OCI-LY1 (cell line): ENCODE results near the gene ZIC2.

Experiments used
- H2AFZ ChIP-seq: fragments of 200-600 bp; sonication (generic), shearing (Covaris generic); 2 replicates; pipeline ENCODE4 v1.6.0; 2014; ENCODE audit warnings: antibody characterized with exemption, mild to moderate bottlenecking, low read length
- H3F3A ChIP-seq: fragments of 200-600 bp; sonication (generic), shearing (Covaris generic); 2 replicates; pipeline ENCODE4 v1.6.0; 2014; ENCODE audit warnings: mild to moderate bottlenecking, antibody characterized with exemption, low read length, moderate library complexity; ENCODE audit not compliant: insufficient read depth
- H3K27ac ChIP-seq: fragments of 200-600 bp; sonication (generic); 2 replicates; pipeline ENCODE4 v1.5.1; 2014; ENCODE audit warnings: low read length, mixed run types, mild to moderate bottlenecking, low read depth; ENCODE audit not compliant: poor library complexity, severe bottlenecking
- H3K27me3 ChIP-seq: fragments of 200-600 bp; sonication (generic); 2 replicates; pipeline ENCODE4 v1.6.0; 2014; ENCODE audit warnings: antibody characterized with exemption, mild to moderate bottlenecking, low read length, moderate library complexity; ENCODE audit not compliant: insufficient read depth
- H3K36me3 ChIP-seq: fragments of 200-600 bp; sonication (generic); 2 replicates; pipeline ENCODE4 v1.6.1; 2014; ENCODE audit warnings: mild to moderate bottlenecking, antibody characterized with exemption, low read length, moderate library complexity, mixed read lengths; ENCODE audit not compliant: insufficient read depth
- H3K4me1 ChIP-seq: fragments of 200-600 bp; sonication (generic); 2 replicates; pipeline ENCODE4 v1.5.1; 2014; ENCODE audit warnings: mild to moderate bottlenecking, low read length, moderate library complexity; ENCODE audit not compliant: insufficient read depth, severe bottlenecking
- H3K4me2 ChIP-seq: fragments of 200-600 bp; sonication (generic), shearing (Covaris generic); 2 replicates; pipeline ENCODE4 v1.6.1; 2014; ENCODE audit warnings: low read length
- H3K4me3 ChIP-seq: fragments of 200-600 bp; sonication (generic); 2 replicates; pipeline ENCODE4 v1.5.1; 2014; ENCODE audit warnings: low read length, low read depth, mild to moderate bottlenecking, mixed read lengths; ENCODE audit not compliant: poor library complexity, severe bottlenecking
- H3K79me2 ChIP-seq: fragments of 200-600 bp; shearing (Covaris generic); 2 replicates; pipeline ENCODE4 v1.6.1; 2016; ENCODE audit warnings: mixed run types, low read length, mixed read lengths; ENCODE audit not compliant: insufficient read depth
- H3K9ac ChIP-seq: fragments of 200-600 bp; sonication (generic), shearing (Covaris generic); 2 replicates; pipeline ENCODE4 v1.6.1; 2014; ENCODE audit warnings: mild to moderate bottlenecking, low read length, mixed read lengths
- H3K9me2 ChIP-seq: fragments of 200-600 bp; sonication (generic), shearing (Covaris generic); 2 replicates; pipeline ENCODE4 v1.6.1; 2014; ENCODE audit warnings: low read depth, mild to moderate bottlenecking, low read length, mixed read lengths
- H3K9me3 ChIP-seq: fragments of 200-600 bp; shearing (Covaris generic); 2 replicates; pipeline ENCODE4 v1.6.1; 2014; ENCODE audit warnings: low read length, mixed read lengths
- H4K20me1 ChIP-seq: fragments of 200-600 bp; sonication (generic), shearing (Covaris generic); 2 replicates; pipeline ENCODE4 v1.6.0; 2016; ENCODE audit warnings: mild to moderate bottlenecking, low read length; ENCODE audit not compliant: insufficient read depth
- CTCF ChIP-seq: fragments of 200-600 bp; sonication (generic), shearing (Covaris generic); IDR thresholded peaks from 2 replicates; pipeline ENCODE4 v1.5.1; 2017; ENCODE audit warnings: mild to moderate bottlenecking, antibody characterized with exemption, low read length, moderate library complexity, mixed read lengths
- EZH2 ChIP-seq: fragments of 200-600 bp; sonication (generic), shearing (Covaris generic); IDR thresholded peaks from 2 replicates; pipeline ENCODE4 v1.8.0; 2017; ENCODE audit warnings: borderline replicate concordance, mixed run types, mild to moderate bottlenecking, antibody characterized with exemption, low read length, moderate library complexity, mixed read lengths

Gene ZIC2

DNA sequence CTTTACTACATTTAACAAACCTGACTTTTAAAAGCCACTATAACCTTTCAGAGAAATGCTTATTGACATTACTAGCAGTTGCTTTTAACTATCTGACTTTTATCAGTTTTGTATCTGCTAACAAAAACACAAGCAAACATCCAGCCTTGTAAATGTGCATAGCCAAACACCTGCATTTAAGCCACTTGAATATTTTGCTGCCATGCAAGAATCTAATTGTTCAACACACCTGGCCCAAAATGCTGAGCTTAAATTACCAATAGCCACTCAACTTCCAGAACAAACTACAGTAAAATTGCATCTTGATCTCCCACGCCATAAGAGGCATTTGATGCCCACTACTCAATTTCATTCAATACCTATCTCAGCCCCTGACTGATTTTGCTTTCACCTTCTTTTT lies 19.3 kb upstream of the ZIC2 start:
- H3K9ac ChIP-seq = no peak overlapping the region
- no peaks in the 10 kb centered on the region for H4K20me1 ChIP-seq
- no peaks in the 10 kb centered on the region for H3F3A ChIP-seq
- H3K9me2 ChIP-seq = no peaks in the 10 kb centered on the region
- no peaks in the 10 kb centered on the region for H3K36me3 ChIP-seq
- no peak overlapping the region for H3K4me3 ChIP-seq
- no peak overlapping the region for H3K27ac ChIP-seq
- TF ChIP-seq EZH2 = no peak
- TF ChIP-seq CTCF = no peak
- H3K27me3 ChIP-seq = no peaks in the 10 kb centered on the region
- H2AFZ ChIP-seq = no peak overlapping the region
- H3K9me3 ChIP-seq = no peaks in the 10 kb centered on the region
- no peak overlapping the region for H3K4me2 ChIP-seq
- no peaks in the 10 kb centered on the region for H3K4me1 ChIP-seq
- no peaks in the 10 kb centered on the region for H3K79me2 ChIP-seq

DNA sequence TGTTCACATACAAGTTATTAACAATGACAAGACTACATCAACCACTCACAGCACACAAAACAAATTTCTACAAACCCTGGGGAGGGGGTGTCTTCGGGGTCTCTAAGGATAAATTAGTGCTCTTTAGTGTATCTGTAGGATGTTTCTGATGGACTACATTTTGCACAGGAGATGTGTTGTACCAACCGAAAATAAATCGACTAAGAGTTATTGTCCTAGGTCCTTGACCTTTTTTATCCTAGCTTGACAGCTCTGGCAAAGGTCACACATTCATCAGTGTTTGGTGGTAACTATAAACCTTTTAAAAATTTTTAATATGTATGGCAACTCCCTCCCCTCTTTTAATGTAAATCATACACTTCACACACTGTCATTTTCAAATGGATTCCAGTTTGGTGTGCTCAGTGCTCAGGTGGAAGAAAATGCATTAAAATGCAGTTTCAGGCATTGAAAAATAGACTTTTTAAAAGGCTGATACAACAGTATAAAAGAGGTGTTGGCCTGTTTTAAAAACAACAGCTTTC lies 17.7 kb upstream of the ZIC2 start:
- H4K20me1 ChIP-seq = no peaks in the 10 kb centered on the region
- no peaks in the 10 kb centered on the region for H3K79me2 ChIP-seq
- no peaks in the 10 kb centered on the region for H3K4me1 ChIP-seq
- H3K4me2 ChIP-seq = no peak overlapping the region
- TF ChIP-seq CTCF (no peak), EZH2 (no peak)
- H3F3A ChIP-seq = no peaks in the 10 kb centered on the region
- no peak overlapping the region for H2AFZ ChIP-seq
- H3K36me3 ChIP-seq = no peaks in the 10 kb centered on the region
- H3K27me3 ChIP-seq = no peaks in the 10 kb centered on the region
- H3K4me3 ChIP-seq = no peak overlapping the region
- no peak overlapping the region for H3K9ac ChIP-seq
- H3K27ac ChIP-seq = no peak overlapping the region
- no peaks in the 10 kb centered on the region for H3K9me3 ChIP-seq
- no peaks in the 10 kb centered on the region for H3K9me2 ChIP-seq

DNA sequence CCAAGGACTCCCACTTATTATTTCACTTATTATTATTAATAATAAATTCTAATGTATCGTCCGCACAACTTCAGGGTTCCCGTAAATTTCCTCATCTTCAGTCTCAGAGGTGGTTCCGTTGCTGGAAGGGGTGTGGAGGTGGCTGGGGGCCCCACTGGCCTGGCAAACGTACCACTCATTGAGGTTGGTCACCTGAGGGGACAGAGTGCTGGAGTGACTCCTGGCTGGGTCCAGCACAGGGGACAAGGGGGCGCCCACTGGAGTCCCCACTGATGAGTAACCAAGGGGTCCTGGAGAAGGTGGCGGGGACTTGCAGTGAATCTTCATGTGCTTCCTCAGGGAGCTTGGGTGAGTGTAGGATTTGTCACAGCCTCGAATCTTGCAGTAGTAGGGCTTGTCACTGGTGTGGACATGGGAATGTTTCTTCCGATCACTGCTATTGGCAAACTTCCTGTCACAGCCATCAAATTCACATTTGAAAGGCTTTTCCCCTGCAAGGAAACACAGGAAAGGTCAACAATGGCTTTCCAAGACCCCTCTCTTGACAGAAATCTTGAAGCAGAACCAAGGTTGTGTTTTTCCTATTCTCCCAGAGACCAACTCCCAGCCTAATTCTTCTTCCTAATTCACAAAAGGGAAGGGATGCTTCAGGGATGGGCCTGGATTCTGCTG lies 16.1 kb upstream of the ZIC2 start:
- Histone ChIP-seq H3K4me3 (no peak overlapping the region), H3K9me2 (no peaks in the 10 kb centered on the region), H2AFZ (no peak overlapping the region), H3K36me3 (no peaks in the 10 kb centered on the region), H3F3A (no peaks in the 10 kb centered on the region), H3K9me3 (0 out of 2 replicates have a peak, but pooled peaks cover 2% of the 10 kb centered on the region), H4K20me1 (no peaks in the 10 kb centered on the region), H3K79me2 (no peaks in the 10 kb centered on the region), H3K27ac (no peak overlapping the region), H3K4me2 (no peak overlapping the region), H3K4me1 (no peaks in the 10 kb centered on the region), H3K27me3 (no peaks in the 10 kb centered on the region), H3K9ac (no peak overlapping the region)
- TF ChIP-seq EZH2 (no peak), CTCF (no peak)
